NOMO-1 (cell line): Measurements from ENCODE around the gene ENO2.

ENCODE experiments used
- DNase-seq, 2 experiments: peaks; one replicate each; lab custom pipeline; 2025; ENCODE audit not compliant: unreplicated experiment in 2 of 2; lab: John Stamatoyannopoulos, UW

Gene ENO2

DNA sequence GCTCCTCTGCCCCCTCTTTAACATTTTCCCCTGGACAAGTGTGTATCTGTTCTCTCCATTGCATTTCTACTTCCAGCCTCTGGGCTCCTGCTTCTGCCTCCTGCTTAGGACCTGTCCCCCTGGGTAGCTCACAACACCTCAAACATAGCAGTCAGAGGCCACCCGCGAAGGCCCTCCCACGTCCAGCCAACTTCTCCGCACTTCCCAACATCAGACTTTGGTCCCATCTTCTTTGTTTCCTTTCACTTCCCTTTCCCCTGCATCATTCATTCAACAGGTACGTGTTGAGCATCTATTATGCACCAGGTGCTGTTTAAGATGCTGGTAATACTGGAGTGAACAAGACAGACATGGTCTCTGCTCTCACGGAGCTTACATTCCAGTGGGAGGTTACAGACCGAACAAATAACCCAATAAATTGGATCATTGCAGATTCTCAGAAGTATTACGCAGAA is 32.6 kb downstream of the ENO2 start:
- no peak for DNase-seq

DNA sequence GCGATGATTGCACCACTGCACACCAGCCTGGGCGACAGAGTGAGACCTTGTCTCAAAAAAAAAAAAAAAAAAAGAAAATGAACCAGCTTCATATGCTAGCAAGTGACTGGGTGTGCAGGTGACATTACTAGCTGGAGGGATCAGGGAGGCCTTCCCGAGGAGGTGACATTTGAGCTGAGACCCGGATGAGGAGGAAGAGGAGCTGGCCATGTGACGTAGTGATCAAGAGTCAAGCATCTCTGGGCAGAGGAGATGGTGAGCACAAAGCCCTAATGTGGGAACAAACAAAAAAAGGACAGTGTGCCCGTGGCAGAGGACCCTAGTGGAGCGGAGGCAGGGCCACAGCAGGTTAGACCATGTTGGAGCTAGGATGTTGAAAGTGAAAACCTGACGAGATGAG is 33.2 kb downstream of the ENO2 start:
- no peak for DNase-seq

DNA sequence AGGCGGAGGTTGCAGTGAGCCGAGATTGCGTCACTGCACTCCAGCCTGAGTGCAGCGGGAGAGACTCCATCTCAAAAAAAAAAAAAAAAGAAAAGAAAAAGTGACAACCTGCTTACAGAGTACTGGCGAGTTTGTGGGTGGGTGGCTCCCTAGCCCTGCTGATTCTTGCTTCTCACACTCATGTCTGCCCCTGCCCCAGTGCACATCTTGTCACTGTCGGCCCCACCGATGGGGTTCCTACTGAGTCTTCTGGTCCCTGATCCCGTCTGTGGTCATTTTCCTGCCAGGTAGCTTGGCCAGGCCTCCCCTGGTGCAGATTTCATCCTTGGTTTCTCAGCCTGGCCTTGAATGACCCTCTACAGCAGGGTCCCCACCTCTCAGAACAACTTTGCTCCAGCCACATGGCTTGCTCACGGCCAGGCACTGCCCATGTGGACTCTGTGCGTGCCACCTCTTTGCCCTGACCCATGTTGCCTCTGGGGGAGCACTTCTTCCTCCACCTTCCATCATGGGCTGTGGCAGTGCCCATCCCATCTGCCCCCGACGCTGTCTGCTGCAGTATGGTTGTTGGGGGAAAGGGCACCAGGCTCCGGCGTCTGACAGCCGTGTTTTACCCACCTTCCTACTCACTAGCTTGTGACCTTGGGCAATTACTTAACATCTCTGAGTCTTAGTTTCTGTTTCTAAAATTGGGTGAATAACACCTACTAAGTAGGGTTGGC is 34.7 kb downstream of the ENO2 start:
- DNase-seq: peak; percentile 22 to 46

- peak in 1 of 2 experiments; percentile 26 for DNase-seq
These were observed 36.0 kb downstream of the ENO2 start for GRCh38 chr12:6950401-6950801.

GRCh38 chr12:6950811-6951540 is 36.6 kb downstream of the ENO2 start, which contains the start of gene PTPN6:
Gene PTPN6 (plus strand): TSS chr12:6951356. CDS start chr12:6951513, 157 bp downstream.
- peak; percentile 85 to 93 for DNase-seq

- DNase-seq: no peak
These were observed 37.3 kb downstream of the ENO2 start for GRCh38 chr12:6951551-6952120.

DNA sequence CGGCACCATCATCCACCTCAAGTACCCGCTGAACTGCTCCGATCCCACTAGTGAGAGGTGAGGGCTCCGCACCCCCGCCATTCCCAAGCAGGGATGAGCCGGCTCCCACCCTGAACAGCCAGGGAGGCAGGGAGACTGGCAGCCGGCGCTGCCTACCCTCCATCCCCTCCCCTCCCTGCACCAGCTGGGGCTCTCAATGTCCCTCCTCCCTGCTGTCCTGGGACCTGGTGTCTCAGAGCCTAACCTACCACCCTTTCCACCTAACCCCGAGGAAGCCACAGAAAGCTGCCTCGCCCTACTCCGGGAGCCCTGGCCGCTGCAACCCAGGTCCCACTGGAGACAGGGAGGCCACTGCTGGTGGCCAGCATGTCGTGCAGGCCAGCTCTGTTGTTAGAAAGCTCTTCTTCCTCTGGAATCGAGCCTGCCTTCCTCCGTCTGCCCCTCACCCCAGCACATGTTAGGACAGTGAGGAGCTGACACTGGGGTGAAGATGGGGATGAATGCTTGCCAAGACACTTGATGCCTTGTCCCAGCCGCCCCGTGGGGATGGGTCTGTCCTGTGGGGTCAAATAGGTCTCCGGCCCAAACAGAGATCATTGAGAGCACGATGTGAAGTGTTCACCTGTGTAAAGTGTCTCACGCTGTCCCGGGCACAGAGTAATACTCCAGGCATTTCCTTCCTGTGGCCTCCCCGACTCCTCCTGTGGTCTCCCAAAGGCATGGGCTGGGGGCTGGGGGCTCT is 37.9 kb downstream of the ENO2 start:
- no peak for DNase-seq

GRCh38 chr12:6952863-6953441 is 38.6 kb downstream of the ENO2 start:
- DNase-seq: no peak

GRCh38 chr12:6953442-6954315 is 39.3 kb downstream of the ENO2 start:
- peak; percentile 95 to 96 for DNase-seq

DNA sequence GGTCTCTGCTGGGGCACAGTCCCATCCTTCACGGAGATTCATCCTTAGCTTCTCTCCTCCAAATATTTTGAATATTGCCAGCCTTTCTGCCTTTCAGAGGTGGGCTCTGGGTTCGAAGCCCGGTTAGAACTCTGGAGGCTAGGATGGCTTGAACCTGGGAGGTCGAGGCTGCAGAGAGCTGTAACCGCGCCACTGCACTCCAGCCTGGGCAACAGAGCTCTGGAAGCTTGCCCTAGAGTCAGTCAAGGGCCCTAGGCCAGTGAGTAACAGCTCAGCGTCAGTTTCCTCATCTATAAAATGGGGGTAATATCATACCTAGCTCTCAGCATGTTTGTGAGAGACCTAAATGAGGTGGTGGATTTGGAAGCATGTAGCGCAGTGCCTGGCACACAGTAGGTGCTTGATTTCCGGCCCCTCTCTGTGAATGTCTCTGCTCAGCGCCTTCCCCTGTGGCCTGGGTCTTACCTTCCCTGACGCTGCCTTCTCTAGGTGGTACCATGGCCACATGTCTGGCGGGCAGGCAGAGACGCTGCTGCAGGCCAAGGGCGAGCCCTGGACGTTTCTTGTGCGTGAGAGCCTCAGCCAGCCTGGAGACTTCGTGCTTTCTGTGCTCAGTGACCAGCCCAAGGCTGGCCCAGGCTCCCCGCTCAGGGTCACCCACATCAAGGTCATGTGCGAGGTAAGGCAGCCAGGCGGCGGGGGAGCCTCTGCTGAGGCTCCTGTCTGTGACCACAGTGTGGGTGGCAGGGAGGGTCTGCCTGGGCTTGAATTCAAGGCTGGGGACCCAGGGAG is 40.1 kb downstream of the ENO2 start:
- DNase-seq: no peak

DNA sequence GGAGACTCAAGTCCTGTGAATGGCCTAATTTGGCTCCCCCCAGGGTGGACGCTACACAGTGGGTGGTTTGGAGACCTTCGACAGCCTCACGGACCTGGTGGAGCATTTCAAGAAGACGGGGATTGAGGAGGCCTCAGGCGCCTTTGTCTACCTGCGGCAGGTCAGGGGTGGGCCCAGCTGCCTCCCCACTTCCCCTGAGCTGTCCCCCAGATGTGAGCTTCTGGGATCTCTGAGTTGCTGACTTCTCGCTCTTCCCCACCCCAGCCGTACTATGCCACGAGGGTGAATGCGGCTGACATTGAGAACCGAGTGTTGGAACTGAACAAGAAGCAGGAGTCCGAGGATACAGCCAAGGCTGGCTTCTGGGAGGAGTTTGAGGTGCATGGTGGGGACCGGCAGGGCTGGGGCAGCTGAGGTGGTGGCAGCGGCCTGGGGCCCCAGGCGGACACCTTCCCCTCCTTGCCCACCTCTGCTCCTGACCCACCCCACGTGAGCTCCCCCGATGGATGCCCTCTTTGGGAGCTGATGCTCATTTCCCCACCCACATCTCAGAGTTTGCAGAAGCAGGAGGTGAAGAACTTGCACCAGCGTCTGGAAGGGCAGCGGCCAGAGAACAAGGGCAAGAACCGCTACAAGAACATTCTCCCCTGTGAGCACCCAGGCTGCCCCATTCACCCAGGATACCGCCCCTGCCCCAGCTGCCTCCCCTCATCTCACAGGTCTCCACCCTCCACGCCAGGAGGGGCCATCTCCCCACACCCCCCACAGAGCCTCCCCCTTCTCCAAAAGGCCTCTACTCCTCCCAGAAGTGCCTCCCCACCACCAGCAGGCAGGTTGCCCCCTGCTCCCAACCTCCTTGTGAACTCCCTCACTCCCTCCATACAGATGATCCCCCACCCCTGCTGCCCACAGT is 41.0 kb downstream of the ENO2 start:
- DNase-seq: no peak

DNA sequence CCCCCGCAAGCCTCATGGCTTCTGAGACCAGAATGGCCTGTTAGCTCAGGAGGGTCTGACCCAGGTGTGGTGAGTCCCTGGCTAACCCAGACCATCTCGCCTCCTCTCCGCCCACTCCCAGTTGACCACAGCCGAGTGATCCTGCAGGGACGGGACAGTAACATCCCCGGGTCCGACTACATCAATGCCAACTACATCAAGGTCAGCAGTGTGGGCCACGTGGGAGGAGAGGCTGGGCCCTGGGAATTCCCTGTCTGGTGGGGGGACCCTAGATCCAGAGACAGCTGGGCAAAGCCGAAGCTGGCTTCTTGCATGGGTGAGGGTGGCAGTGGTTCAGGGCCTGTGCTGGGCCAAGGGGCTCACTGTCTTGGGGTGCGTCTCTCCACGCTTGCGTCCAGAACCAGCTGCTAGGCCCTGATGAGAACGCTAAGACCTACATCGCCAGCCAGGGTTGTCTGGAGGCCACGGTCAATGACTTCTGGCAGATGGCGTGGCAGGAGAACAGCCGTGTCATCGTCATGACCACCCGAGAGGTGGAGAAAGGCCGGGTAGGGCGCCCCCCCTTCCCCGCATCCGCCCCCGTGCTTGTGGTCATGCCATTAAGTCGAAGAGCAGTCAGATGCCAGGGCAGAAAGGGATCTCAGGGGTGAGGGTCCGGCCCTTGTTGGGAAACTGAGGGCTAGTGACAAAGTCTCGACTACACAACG is 41.8 kb downstream of the ENO2 start:
- DNase-seq: no peak

DNA sequence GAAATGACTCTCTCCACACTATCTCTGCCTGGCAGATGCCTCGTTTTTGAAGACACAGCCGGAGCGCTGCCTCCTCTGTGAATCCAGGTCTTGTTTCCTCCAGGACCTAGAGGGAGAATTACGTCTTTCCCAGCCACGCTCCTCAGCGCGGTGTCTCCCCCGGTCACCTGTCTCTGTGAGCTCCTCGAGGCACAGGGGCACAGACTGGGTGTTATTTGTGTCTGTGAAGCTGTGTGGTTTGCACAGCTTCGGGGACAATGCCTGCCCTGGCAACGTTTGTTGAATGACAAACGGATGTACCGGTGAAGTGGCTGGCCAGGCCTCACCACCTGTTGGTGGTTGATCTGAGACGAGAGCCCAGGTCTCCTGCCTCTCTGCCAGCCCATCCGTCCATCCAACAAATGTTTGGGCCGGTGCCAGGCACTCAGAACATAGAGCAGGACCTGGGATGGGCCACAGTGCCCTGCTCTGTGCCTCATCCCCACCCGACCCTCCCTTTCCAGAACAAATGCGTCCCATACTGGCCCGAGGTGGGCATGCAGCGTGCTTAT is 42.8 kb downstream of the ENO2 start:
- no peak for DNase-seq

GRCh38 chr12:6957741-6958608 is 43.6 kb downstream of the ENO2 start:
- no peak for DNase-seq

DNA sequence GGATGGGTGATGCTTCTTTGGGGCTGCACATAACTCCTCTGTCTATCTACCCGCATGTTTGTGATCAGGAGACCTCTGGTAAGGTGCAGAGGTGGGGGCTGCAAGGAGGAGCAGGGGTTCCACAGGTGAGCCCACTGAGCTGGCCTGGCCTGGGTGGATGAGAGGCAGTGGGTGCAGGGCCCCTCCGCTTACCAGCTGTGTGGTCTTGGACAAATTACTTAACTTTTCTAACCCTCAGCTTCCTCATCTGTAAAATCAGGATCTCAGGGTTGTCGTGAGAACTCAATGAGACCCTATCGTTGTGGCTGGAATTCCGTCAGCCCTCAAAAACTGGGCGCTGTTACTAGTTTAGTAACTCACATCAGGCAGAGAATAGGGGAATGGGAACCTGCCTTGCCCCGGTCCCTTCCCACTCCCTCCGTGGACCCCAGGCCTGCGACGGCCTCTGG is 44.3 kb downstream of the ENO2 start:
- peak in 1 of 2 experiments; percentile 48 for DNase-seq
